Measurements from ENCODE around the gene SP2. TPM values are rescaled to one million over a fixed set of nuclear protein-coding genes. Genes with fewer than 3 reads are reported as not detected.

The SP2 gene
- total RNA-seq, 4 donors from 2014 or later, result 4.0 to 9.9 (median 9.2) TPM

- Histone ChIP-seq H3K27me3 (no peaks in the 10 kb centered on the region), H3K4me3 (peak overlapping the region in 3 of 4 donors; percentile 15 to 53 (median 31)), H3K27ac (peak overlapping the region; percentile 60 to 80 (median 78)), H3K36me3 (peaks cover 0 to 65% (median 10%) of the 10 kb centered on the region in 3 donors), H3K9me3 (no peaks in the 10 kb centered on the region), H3K4me1 (peaks cover 13 to 93% (median 23%) of the 10 kb centered on the region in 3 donors)
- 3 to 5% methylated on average over 14 to 22 of the region's 22 CpGs for WGBS, 2 donors
- intact Hi-C loops (cut with DNase I), result no loop called here
- peak; percentile 88 to 95 (median 91) for TF ChIP-seq CTCF (IDR thresholded peaks at IDR 0.05)
- TF ChIP-seq POLR2A (IDR thresholded peaks at IDR 0.05), result no peak
- DNase-seq, result peak; percentile 23
Measured at GRCh38 chr17:47949197-47949759, 53.2 kb downstream of the SP2 start.

- Histone ChIP-seq H3K4me3 (peak overlapping the region in 1 of 4 donors; percentile 53), H3K36me3 (peaks cover 0 to 63% (median 7%) of the 10 kb centered on the region in 3 donors), H3K9me3 (no peaks in the 10 kb centered on the region), H3K4me1 (peaks cover 13 to 93% (median 23%) of the 10 kb centered on the region in 3 donors), H3K27ac (peak overlapping the region; percentile 60 to 80 (median 78)), H3K27me3 (no peaks in the 10 kb centered on the region)
- DNase-seq, result no peak
- intact Hi-C loops (cut with DNase I), result loop anchor here (10.0 kb wide), 1 partner anchor 65 kb away; no protein-coding TSS in a partner anchor
- WGBS, 2 donors, result 56 to 60% methylated on average over 2 to 3 of the region's 3 CpGs
- TF ChIP-seq POLR2A (IDR thresholded peaks at IDR 0.05), result no peak
- TF ChIP-seq CTCF (IDR thresholded peaks at IDR 0.05), result peak in 1 of 6 experiments; percentile 4
Measured at GRCh38 chr17:47949946-47950345, 53.9 kb downstream of the SP2 start.

- no peak for TF ChIP-seq CTCF (IDR thresholded peaks at IDR 0.05)
- TF ChIP-seq POLR2A (IDR thresholded peaks at IDR 0.05), result no peak
- no peaks in the 10 kb centered on the region for H3K27me3 ChIP-seq
- no peaks in the 10 kb centered on the region for H3K9me3 ChIP-seq
- H3K4me3 ChIP-seq, result no peak overlapping the region
- H3K4me1 ChIP-seq, result peaks cover 13 to 95% (median 23%) of the 10 kb centered on the region in 3 donors
- H3K36me3 ChIP-seq, result peaks cover 0 to 58% (median 5%) of the 10 kb centered on the region in 3 donors
- intact Hi-C loops (cut with DNase I), result loop anchor here (10.0 kb wide), 1 partner anchor 64 kb away; no protein-coding TSS in a partner anchor
- WGBS, 2 donors, result 83 to 95% methylated on average over 3 to 4 of the region's 4 CpGs
- DNase-seq, result no peak
- H3K27ac ChIP-seq, result peak overlapping the region in 1 of 4 donors; percentile 78
Measured at GRCh38 chr17:47950448-47950847, 54.4 kb downstream of the SP2 start.

GRCh38 chr17:47952171-47953021 is 56.4 kb downstream of the SP2 start:
- TF ChIP-seq POLR2A (IDR thresholded peaks at IDR 0.05), result no peak
- Histone ChIP-seq H3K27me3 (no peaks in the 10 kb centered on the region), H3K4me3 (no peak overlapping the region), H3K9me3 (no peaks in the 10 kb centered on the region), H3K36me3 (peaks cover 0 to 45% (median 0%) of the 10 kb centered on the region in 3 donors), H3K27ac (peak overlapping the region in 1 of 4 donors; percentile 14), H3K4me1 (peaks cover 17 to 95% (median 34%) of the 10 kb centered on the region in 3 donors)
- no peak for DNase-seq
- WGBS, 2 donors, result 72 to 76% methylated on average over 9 to 10 of the region's 12 CpGs
- intact Hi-C loops (cut with DNase I), result loop anchor here (10.0 kb wide), 1 partner anchor 62 kb away; no protein-coding TSS in a partner anchor

GRCh38 chr17:47953909-47954308 is 57.9 kb downstream of the SP2 start:
- H3K27me3 ChIP-seq, result no peaks in the 10 kb centered on the region
- peak in 1 of 6 experiments; percentile 26 for TF ChIP-seq CTCF (IDR thresholded peaks at IDR 0.05)
- TF ChIP-seq POLR2A (IDR thresholded peaks at IDR 0.05), result no peak
- H3K9me3 ChIP-seq, result no peaks in the 10 kb centered on the region
- H3K27ac ChIP-seq, result no peak overlapping the region
- H3K4me3 ChIP-seq, result no peak overlapping the region
- no peak for DNase-seq
- peaks cover 0 to 45% (median 0%) of the 10 kb centered on the region in 3 donors for H3K36me3 ChIP-seq
- intact Hi-C loops (cut with DNase I), result loop anchor here (10.0 kb wide), 1 partner anchor 61 kb away; no protein-coding TSS in a partner anchor
- H3K4me1 ChIP-seq, result peaks cover 23 to 95% (median 30%) of the 10 kb centered on the region in 3 donors

Data from esophagus squamous epithelium (tissue), 5 donors.